HEK293 (cell line): ENCODE data around the gene SCIMP.

Experiments used
- CTCF ChIA-PET: fragments of 350-600 bp; formaldehyde crosslinking; extraction: SDS; loops from one replicate; lab custom pipeline; 2021; ENCODE audit warnings: antibody characterized with exemption; lab: Yijun Ruan, JAX
- POLR2A ChIA-PET: fragments of 300-600 bp; formaldehyde crosslinking; extraction: SDS; loops from one replicate; lab custom pipeline; 2020; ENCODE audit warnings: antibody characterized with exemption, inconsistent platforms; lab: Yijun Ruan, JAX
- H3K27ac ChIP-seq: fragments of 200-500 bp; sonication (Bioruptor generic); 2 replicates; pipeline ENCODE4 v1.5.1; 2014; ENCODE audit warnings: low read depth, low read length, control low read depth, inconsistent platforms; ENCODE audit errors: extremely low read depth
- H3K36me3 ChIP-seq, 2 experiments: fragments of 200-500 bp in 1 of 2; sonication (Bioruptor generic) in 1 of 2; 1 replicate in 1 of 2; 2 replicates in 1 of 2; pipeline ENCODE4 v1.5.1; 2014 to 2017; ENCODE audit warnings: inconsistent platforms in 2 of 2, low read length in 2 of 2; ENCODE audit not compliant: control insufficient read depth in 2 of 2, insufficient read depth in 1 of 2
- H3K4me1 ChIP-seq: fragments of 200-500 bp; sonication (Bioruptor generic); 2 replicates; pipeline ENCODE4 v1.5.1; 2014; ENCODE audit warnings: mild to moderate bottlenecking, low read length, inconsistent platforms; ENCODE audit not compliant: control insufficient read depth, insufficient read depth
- H3K4me3 ChIP-seq: 2 replicates; pipeline ENCODE4 v1.5.1; 2011; ENCODE audit warnings: low read depth, mild to moderate bottlenecking, control low read depth, low read length, moderate library complexity
- H3K9me3 ChIP-seq: fragments of 200-500 bp; sonication (Bioruptor generic); 2 replicates; pipeline ENCODE4 v1.5.1; 2014; ENCODE audit warnings: low read depth, low read length, inconsistent platforms; ENCODE audit not compliant: control insufficient read depth, insufficient read depth
- BCL11A ChIP-seq: fragments of 450-650 bp; formaldehyde crosslinking; IDR thresholded peaks from 2 replicates; pipeline ENCODE4 v1.5.1; 2016; ENCODE audit warnings: low read depth, missing biosample characterization, missing genetic modification characterization
- HOXC10 ChIP-seq: sonication (generic); formaldehyde crosslinking; IDR thresholded peaks from 2 replicates; pipeline ENCODE4 v1.8.1; 2023; ENCODE audit warnings: mild to moderate bottlenecking, missing genetic modification reagents
- TRIM28 ChIP-seq: IDR thresholded peaks from 2 replicates; pipeline ENCODE4 v1.6.1; 2011; ENCODE audit warnings: low read length, control low read depth, borderline replicate concordance
- ZBTB49 ChIP-seq: fragments of 450-650 bp; formaldehyde crosslinking; IDR thresholded peaks from 2 replicates; pipeline ENCODE4 v1.5.1; 2016; ENCODE audit warnings: missing biosample characterization, missing genetic modification characterization, low read depth
- ZFHX2 ChIP-seq: fragments of 450-650 bp; formaldehyde crosslinking; conservative IDR thresholded peaks from 2 replicates; pipeline ENCODE4 v1.5.1; 2016; ENCODE audit warnings: missing biosample characterization, missing genetic modification characterization
- ZNF155 ChIP-seq: fragments of 450-650 bp; formaldehyde crosslinking; IDR thresholded peaks from 2 replicates; pipeline ENCODE4 v1.5.1; 2016; ENCODE audit warnings: missing biosample characterization, missing genetic modification characterization
- ZNF16 ChIP-seq: fragments of 450-650 bp; formaldehyde crosslinking; IDR thresholded peaks from 2 replicates; pipeline ENCODE4 v1.5.1; 2016; ENCODE audit warnings: low read depth, missing biosample characterization, missing genetic modification characterization
- ZNF174 ChIP-seq: fragments of 450-650 bp; formaldehyde crosslinking; IDR thresholded peaks from 2 replicates; pipeline ENCODE4 v1.5.0; 2017; ENCODE audit warnings: missing biosample characterization, mild to moderate bottlenecking, missing genetic modification characterization
- ZNF175 ChIP-seq: fragments of 450-650 bp; formaldehyde crosslinking; IDR thresholded peaks from 2 replicates; pipeline ENCODE4 v1.5.1; 2016; ENCODE audit warnings: missing biosample characterization, missing genetic modification characterization
- ZNF324 ChIP-seq: fragments of 450-650 bp; formaldehyde crosslinking; IDR thresholded peaks from 2 replicates; pipeline ENCODE4 v1.5.1; 2016; ENCODE audit warnings: missing biosample characterization, missing genetic modification characterization
- ZNF37A ChIP-seq: fragments of 450-650 bp; IDR thresholded peaks from 2 replicates; pipeline ENCODE4 v1.5.1; 2018; ENCODE audit warnings: missing biosample characterization, missing genetic modification characterization
- ZNF394 ChIP-seq: fragments of 450-650 bp; formaldehyde crosslinking; IDR thresholded peaks from 2 replicates; pipeline ENCODE4 v1.5.1; 2016; ENCODE audit warnings: missing biosample characterization, missing genetic modification characterization, mild to moderate bottlenecking, moderate library complexity, borderline replicate concordance
- ZNF416 ChIP-seq: fragments of 450-650 bp; formaldehyde crosslinking; IDR thresholded peaks from 2 replicates; pipeline ENCODE4 v1.5.1; 2016; ENCODE audit warnings: missing biosample characterization, missing genetic modification characterization
- ZNF530 ChIP-seq: fragments of 450-650 bp; formaldehyde crosslinking; IDR thresholded peaks from 2 replicates; pipeline ENCODE4 v1.5.1; 2016; ENCODE audit warnings: low read depth, missing biosample characterization, missing genetic modification characterization
- ZNF571 ChIP-seq: fragments of 450-650 bp; formaldehyde crosslinking; IDR thresholded peaks from 2 replicates; pipeline ENCODE4 v1.5.0; 2017; ENCODE audit warnings: missing biosample characterization, missing genetic modification characterization
- ZNF660 ChIP-seq: fragments of 450-650 bp; IDR thresholded peaks from 2 replicates; pipeline ENCODE4 v1.5.1; 2018; ENCODE audit warnings: missing biosample characterization, mild to moderate bottlenecking, missing genetic modification characterization
- ZNF670 ChIP-seq: fragments of 450-650 bp; formaldehyde crosslinking; IDR thresholded peaks from 2 replicates; pipeline ENCODE4 v1.5.1; 2016; ENCODE audit warnings: missing biosample characterization, missing genetic modification characterization, low read depth
- ZNF837 ChIP-seq: fragments of 450-650 bp; formaldehyde crosslinking; IDR thresholded peaks from 2 replicates; pipeline ENCODE4 v1.5.1; 2016; ENCODE audit warnings: missing biosample characterization, missing genetic modification characterization
- ZNF843 ChIP-seq: fragments of 450-650 bp; formaldehyde crosslinking; IDR thresholded peaks from 2 replicates; pipeline ENCODE4 v1.5.1; 2016; ENCODE audit warnings: missing biosample characterization, missing genetic modification characterization
- ZSCAN18 ChIP-seq: fragments of 450-650 bp; formaldehyde crosslinking; IDR thresholded peaks from 2 replicates; pipeline ENCODE4 v1.5.1; 2016; ENCODE audit warnings: missing biosample characterization, missing genetic modification characterization
- TF ChIP-seq, protein P1 (sequence below): fragments of 450-650 bp; formaldehyde crosslinking; IDR thresholded peaks from 2 replicates; pipeline ENCODE4 v1.5.1; 2016; ENCODE audit warnings: missing biosample characterization, missing genetic modification characterization, borderline replicate concordance

SCIMP gene

GRCh38 chr17:5201011-5201410, 33.6 kb downstream of the SCIMP start:
- H3K36me3 ChIP-seq, result no peaks in the 10 kb centered on the region; a peak in 1 of 3 replicates
- TF ChIP-seq ZSCAN18 (tag by site-specific recombination), result no peak
- TF ChIP-seq TRIM28, result no peak
- no peak for TF ChIP-seq ZNF16 (tag by site-specific recombination)
- TF ChIP-seq, all 188 proteins: peak for 0
- ChIA-PET CTCF (interaction anchor here (0.6 to 1.7 kb wide), 2 partner anchors 9 to 37 kb away, joined by 3 to 9 read pairs; no protein-coding TSS in a partner anchor), POLR2A (no interaction called here)
- Histone ChIP-seq H3K9me3 (no peaks in the 10 kb centered on the region), H3K27ac (no peak overlapping the region), H3K4me3 (no peak overlapping the region), H3K4me1 (no peaks in the 10 kb centered on the region)

- Histone ChIP-seq H3K4me1 (no peaks in the 10 kb centered on the region), H3K9me3 (no peaks in the 10 kb centered on the region), H3K27ac (no peak overlapping the region), H3K4me3 (no peak overlapping the region), H3K36me3 (no peaks in the 10 kb centered on the region; a peak in 1 of 3 replicates)
- ChIA-PET CTCF (interaction anchor here (0.7 to 1.7 kb wide), 3 partner anchors 37 to 542 kb away, joined by 4 to 9 read pairs (median 5); partner anchors contain the start of gene C1QBP), POLR2A (no interaction called here)
- TF ChIP-seq ZNF530 (tag by site-specific recombination) (no peak), BCL11A (tag by site-specific recombination) (no peak), ZNF394 (tag by site-specific recombination) (no peak), ZNF843 (tag by site-specific recombination) (no peak), ZNF324 (tag by site-specific recombination) (no peak), ZNF37A (tag by site-specific recombination) (no peak), ZNF837 (tag by site-specific recombination) (no peak), ZNF174 (tag by site-specific recombination) (no peak), ZNF670 (tag by site-specific recombination) (no peak), ZFHX2 (no peak), HOXC10 (CRISPR knock-in tag) (no peak), ZNF416 (tag by site-specific recombination) (no peak), ZNF660 (tag by site-specific recombination) (no peak), ZNF571 (tag by site-specific recombination) (no peak), ZBTB49 (tag by site-specific recombination) (no peak), ZNF175 (tag by site-specific recombination) (no peak), ZNF155 (tag by site-specific recombination) (no peak)
- TF ChIP-seq, protein P1, sequence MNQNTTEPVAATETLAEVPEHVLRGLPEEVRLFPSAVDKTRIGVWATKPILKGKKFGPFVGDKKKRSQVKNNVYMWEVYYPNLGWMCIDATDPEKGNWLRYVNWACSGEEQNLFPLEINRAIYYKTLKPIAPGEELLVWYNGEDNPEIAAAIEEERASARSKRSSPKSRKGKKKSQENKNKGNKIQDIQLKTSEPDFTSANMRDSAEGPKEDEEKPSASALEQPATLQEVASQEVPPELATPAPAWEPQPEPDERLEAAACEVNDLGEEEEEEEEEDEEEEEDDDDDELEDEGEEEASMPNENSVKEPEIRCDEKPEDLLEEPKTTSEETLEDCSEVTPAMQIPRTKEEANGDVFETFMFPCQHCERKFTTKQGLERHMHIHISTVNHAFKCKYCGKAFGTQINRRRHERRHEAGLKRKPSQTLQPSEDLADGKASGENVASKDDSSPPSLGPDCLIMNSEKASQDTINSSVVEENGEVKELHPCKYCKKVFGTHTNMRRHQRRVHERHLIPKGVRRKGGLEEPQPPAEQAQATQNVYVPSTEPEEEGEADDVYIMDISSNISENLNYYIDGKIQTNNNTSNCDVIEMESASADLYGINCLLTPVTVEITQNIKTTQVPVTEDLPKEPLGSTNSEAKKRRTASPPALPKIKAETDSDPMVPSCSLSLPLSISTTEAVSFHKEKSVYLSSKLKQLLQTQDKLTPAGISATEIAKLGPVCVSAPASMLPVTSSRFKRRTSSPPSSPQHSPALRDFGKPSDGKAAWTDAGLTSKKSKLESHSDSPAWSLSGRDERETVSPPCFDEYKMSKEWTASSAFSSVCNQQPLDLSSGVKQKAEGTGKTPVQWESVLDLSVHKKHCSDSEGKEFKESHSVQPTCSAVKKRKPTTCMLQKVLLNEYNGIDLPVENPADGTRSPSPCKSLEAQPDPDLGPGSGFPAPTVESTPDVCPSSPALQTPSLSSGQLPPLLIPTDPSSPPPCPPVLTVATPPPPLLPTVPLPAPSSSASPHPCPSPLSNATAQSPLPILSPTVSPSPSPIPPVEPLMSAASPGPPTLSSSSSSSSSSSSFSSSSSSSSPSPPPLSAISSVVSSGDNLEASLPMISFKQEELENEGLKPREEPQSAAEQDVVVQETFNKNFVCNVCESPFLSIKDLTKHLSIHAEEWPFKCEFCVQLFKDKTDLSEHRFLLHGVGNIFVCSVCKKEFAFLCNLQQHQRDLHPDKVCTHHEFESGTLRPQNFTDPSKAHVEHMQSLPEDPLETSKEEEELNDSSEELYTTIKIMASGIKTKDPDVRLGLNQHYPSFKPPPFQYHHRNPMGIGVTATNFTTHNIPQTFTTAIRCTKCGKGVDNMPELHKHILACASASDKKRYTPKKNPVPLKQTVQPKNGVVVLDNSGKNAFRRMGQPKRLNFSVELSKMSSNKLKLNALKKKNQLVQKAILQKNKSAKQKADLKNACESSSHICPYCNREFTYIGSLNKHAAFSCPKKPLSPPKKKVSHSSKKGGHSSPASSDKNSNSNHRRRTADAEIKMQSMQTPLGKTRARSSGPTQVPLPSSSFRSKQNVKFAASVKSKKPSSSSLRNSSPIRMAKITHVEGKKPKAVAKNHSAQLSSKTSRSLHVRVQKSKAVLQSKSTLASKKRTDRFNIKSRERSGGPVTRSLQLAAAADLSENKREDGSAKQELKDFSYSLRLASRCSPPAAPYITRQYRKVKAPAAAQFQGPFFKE, result no peak
Observed at GRCh38 chr17:5200360-5200759, 34.3 kb downstream of the SCIMP start.
